NCI-H774 (cell line): ENCODE data around the gene DMRTA1.
"Not testable (repeated sequence)": the region's sequence is repeated elsewhere in the genome, so short reads cannot be mapped to it uniquely, and the experiment has no call there.

Source experiments
- DNase-seq: peaks from one replicate; lab custom pipeline; 2025; lab: John Stamatoyannopoulos, UW

Gene DMRTA1

DNA sequence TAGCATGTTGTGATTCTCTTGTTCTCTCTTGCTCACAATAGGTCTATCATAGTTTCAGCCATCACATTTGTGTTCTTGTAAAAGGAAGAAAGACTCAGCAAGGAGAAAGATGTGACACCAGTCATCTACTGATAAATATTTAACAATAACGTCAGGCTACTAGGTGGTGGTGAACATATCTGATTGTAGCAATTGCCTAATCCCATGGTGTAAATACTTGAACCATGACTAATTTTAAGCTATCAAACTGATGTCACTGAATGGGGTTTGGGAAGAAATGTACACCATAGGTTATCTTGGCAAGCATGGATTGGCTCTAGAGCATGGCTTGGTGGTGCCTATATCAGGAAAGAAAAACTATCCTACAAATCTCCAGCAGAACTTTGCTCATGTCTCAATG lies 16.6 kb downstream of the DMRTA1 start:
- DNase-seq = no peak

- DNase-seq = peak; percentile 81
These were observed 23.4 kb downstream of the DMRTA1 start for GRCh38 chr9:22469928-22470544.

- DNase-seq = no peak
These were observed 34.9 kb downstream of the DMRTA1 start for GRCh38 chr9:22481566-22481965.

DNA sequence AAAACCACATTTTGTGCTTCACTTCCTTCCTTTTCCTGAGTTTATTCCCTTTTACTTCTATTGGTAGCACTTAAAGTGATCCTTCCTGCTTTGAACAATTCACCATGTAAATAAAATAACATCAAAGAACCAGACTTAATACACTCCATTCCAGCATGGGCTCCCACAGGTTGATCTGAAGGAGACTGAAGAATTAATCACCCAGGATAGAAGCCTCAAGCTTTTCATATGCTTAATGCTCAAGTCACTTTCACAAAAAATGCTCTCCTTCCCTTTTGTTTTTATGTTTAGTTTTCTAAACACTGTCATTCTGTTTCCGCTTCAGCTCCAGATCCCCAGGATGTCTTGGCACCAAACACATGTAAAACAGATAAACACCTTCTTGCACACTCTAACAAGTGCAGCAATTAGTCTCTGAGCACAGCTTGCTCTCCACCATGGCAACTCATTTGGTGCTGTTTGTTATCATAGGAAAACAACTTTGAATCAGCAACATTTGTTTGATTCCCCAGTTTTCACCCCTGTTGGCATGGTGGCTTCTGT lies 37.0 kb downstream of the DMRTA1 start:
- DNase-seq = no peak

DNA sequence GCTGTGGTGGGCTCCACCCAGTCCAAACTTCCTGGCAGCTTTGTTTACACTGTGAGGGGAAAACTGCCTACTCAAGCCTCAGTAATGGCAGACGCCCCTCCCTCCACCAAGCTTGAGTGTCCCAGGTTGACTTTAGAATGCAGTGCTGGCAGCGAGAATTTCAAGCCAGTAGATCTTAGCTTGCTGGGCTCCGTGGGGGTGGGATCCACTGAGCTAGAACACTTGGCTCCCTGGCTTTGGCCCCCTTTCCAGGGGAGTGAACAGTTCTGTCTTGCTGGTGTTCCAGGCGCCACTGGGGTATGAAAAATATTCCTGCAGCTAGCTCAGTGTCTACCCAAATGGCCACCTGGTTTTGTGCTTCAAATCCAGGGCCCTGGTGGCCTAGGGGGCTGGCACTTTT lies 49.6 kb downstream of the DMRTA1 start:
- not testable (repeated sequence) for DNase-seq
